Measurements from ENCODE around the gene TRIO.

GRCh38 chr5:14322437-14323187 lies 179.5 kb downstream of the TRIO start:
- no peak for TF ChIP-seq CTCF (IDR thresholded peaks at IDR 0.05)
- no peak for TF ChIP-seq POLR2A (IDR thresholded peaks at IDR 0.05)
